Keratinocyte (primary cell): ENCODE data around the gene ENDOU.
A peak's percentile ranks its signal among the peaks of the same experiment; 100 is the strongest.

Source experiments
- CTCF ChIP-seq, 3 experiments: IDR thresholded peaks in 1 of 3; conservative IDR thresholded peaks in 1 of 3; optimal IDR thresholded peaks in 1 of 3; 2 replicates in 2 of 3; 3 replicates in 1 of 3; pipeline versions ENCODE3 to v1.5.1; 2011; ENCODE audit warnings: low read length in 3 of 3, mild to moderate bottlenecking in 3 of 3, moderate library complexity in 2 of 3, control low read depth in 1 of 3, inconsistent platforms in 1 of 3; ENCODE audit not compliant: insufficient read depth in 2 of 3; ENCODE audit errors: extremely low read depth in 1 of 3
- EZH2 ChIP-seq: IDR thresholded peaks from one replicate; pipeline ENCODE4 v1.6.1; 2012; ENCODE audit warnings: inconsistent platforms, mild to moderate bottlenecking, low read length, moderate library complexity

GRCh38 chr12:47742253-47742825, 17.0 kb upstream of the ENDOU start:
- TF ChIP-seq CTCF (optimal IDR thresholded peaks at IDR 0.05 in 1 of 3, IDR thresholded peaks at IDR 0.05 in 1 of 3, conservative IDR thresholded peaks at IDR 0.05 in 1 of 3; ENCODE audit: extremely low read depth in 1 of 3, insufficient read depth in 2 of 3, low read length in 3 of 3) = peak in 2 of 3 experiments; percentile 96 to 100
- TF ChIP-seq EZH2 = no peak
